HepG2 (cell line): ENCODE measurements around the gene CDX1. TPM values are rescaled to one million over a fixed set of nuclear protein-coding genes. Genes with fewer than 3 reads are reported as not detected.

ENCODE experiments used
- ATAC-seq: fragments of 200-7000 bp; cut with Tn5 transposase; 3 replicates; pipeline ENCODE4 v1.9.1; 2020; ENCODE audit warnings: mild to moderate bottlenecking, moderate library complexity
- BruUV-seq: library from RNA; stranded (reverse); fragments of 400-500 nt; replicated peaks from 2 replicates; lab custom pipeline; 2021; lab: Mats Ljungman, UMichigan
- CTCF ChIA-PET: fragments of 300-600 bp; formaldehyde crosslinking; extraction: SDS; loops from one replicate; lab custom pipeline; 2021; ENCODE audit warnings: low total read pairs, inconsistent platforms, low intra/inter-chr PET ratio; lab: Yijun Ruan, JAX
- POLR2A ChIA-PET: fragments of 350-600 bp; sonication (Branson Sonifier 250); formaldehyde crosslinking; loops from one replicate; lab custom pipeline; 2020; ENCODE audit warnings: antibody characterized with exemption, inconsistent platforms; lab: Yijun Ruan, JAX
- DNase-seq: peaks from one replicate; pipeline ENCODE4 v3.0.0-alpha.2; 2015; ENCODE audit warnings: low spot score
- FAIRE-seq: peaks from 3 replicates; lab custom pipeline; 2011; peaks lifted over from hg19 to GRCh38; lab: Jason Lieb, UNC
- H2AFZ ChIP-seq: one replicate; pipeline ENCODE4 v1.6.1; 2011; ENCODE audit warnings: low read length, inconsistent platforms
- H3K27ac ChIP-seq: fragments of 300-600 bp; 3 replicates; pipeline ENCODE4 v1.8.0; 2011; ENCODE audit warnings: mixed run types, mild to moderate bottlenecking, mixed read lengths, low read length, inconsistent platforms; ENCODE audit not compliant: insufficient read depth; ENCODE audit errors: extremely low read length
- H3K27me3 ChIP-seq, 2 experiments: fragments of 200-600 bp in 1 of 2; 2 replicates in 1 of 2; 3 replicates in 1 of 2; pipeline versions ENCODE4 v1.6.0 to v1.8.0; 2011; ENCODE audit warnings: low read length in 2 of 2, mild to moderate bottlenecking in 2 of 2, moderate library complexity in 2 of 2, inconsistent platforms in 1 of 2; ENCODE audit not compliant: insufficient read depth in 2 of 2, control insufficient read depth in 1 of 2
- H3K36me3 ChIP-seq, 2 experiments: fragments of 200-600 bp in 1 of 2; replicated peaks in 1 of 2; 2 replicates in 1 of 2; 3 replicates in 1 of 2; pipeline versions ENCODE4 v1.5.1 to v1.8.0; 2011; ENCODE audit warnings: low read length in 2 of 2, inconsistent platforms in 1 of 2; ENCODE audit not compliant: insufficient read depth in 2 of 2, control insufficient read depth in 1 of 2
- H3K4me1 ChIP-seq: 2 replicates; pipeline ENCODE4 v1.5.1; 2012; ENCODE audit warnings: low read length, inconsistent platforms; ENCODE audit not compliant: insufficient read depth
- H3K4me2 ChIP-seq: 2 replicates; pipeline ENCODE4 v1.6.0; 2011; ENCODE audit warnings: low read depth, low read length, inconsistent platforms
- H3K4me3 ChIP-seq, 3 experiments: fragments of 200-600 bp in 1 of 3; sonication (generic), shearing (Covaris generic) in 1 of 3; replicated peaks in 1 of 3; 2 replicates each; pipeline ENCODE4 v1.5.1; 2011 to 2016; ENCODE audit warnings: low read length in 3 of 3, inconsistent platforms in 2 of 3, low read depth in 2 of 3, mild to moderate bottlenecking in 2 of 3, control low read depth in 1 of 3, mixed read lengths in 1 of 3; ENCODE audit not compliant: insufficient read depth in 1 of 3
- H3K79me2 ChIP-seq: one replicate; pipeline ENCODE4 v1.6.1; 2011; ENCODE audit warnings: low read length, inconsistent platforms; ENCODE audit not compliant: insufficient read depth
- H3K9ac ChIP-seq: 2 replicates; pipeline ENCODE4 v1.6.0; 2011; ENCODE audit warnings: mild to moderate bottlenecking, low read depth, low read length, inconsistent platforms; ENCODE audit not compliant: insufficient read depth
- H3K9me3 ChIP-seq: 2 replicates; pipeline ENCODE4 v1.5.1; 2012; ENCODE audit warnings: mild to moderate bottlenecking, low read length
- H4K20me1 ChIP-seq: 2 replicates; pipeline ENCODE4 v1.6.0; 2011; ENCODE audit warnings: inconsistent platforms, mild to moderate bottlenecking, low read length, moderate library complexity; ENCODE audit not compliant: insufficient read depth
- ARNTL ChIP-seq: sonication (generic); formaldehyde crosslinking; IDR thresholded peaks from 2 replicates; pipeline ENCODE4 v1.4.0; 2020; ENCODE audit warnings: mild to moderate bottlenecking, missing genetic modification reagents
- JARID2 ChIP-seq: sonication (generic); formaldehyde crosslinking; IDR thresholded peaks from 2 replicates; pipeline ENCODE4 v1.8.1; 2023; ENCODE audit warnings: missing genetic modification reagents, inconsistent platforms; ENCODE audit not compliant: insufficient replicate concordance
- MATR3 ChIP-seq: sonication (generic); formaldehyde crosslinking; IDR thresholded peaks from 2 replicates; pipeline ENCODE4 v1.4.0; 2020; ENCODE audit warnings: missing genetic modification reagents
- NFE2L1 ChIP-seq: sonication (generic); formaldehyde crosslinking; IDR thresholded peaks from 2 replicates; pipeline ENCODE4 v1.4.0; 2020; ENCODE audit warnings: missing genetic modification reagents, mild to moderate bottlenecking, borderline replicate concordance
- SRSF9 ChIP-seq: fragments of 200-400 bp; formaldehyde crosslinking; IDR thresholded peaks from 2 replicates; pipeline ENCODE4 v1.6.1; 2018; ENCODE audit warnings: borderline replicate concordance, mild to moderate bottlenecking, low read depth, low read length; ENCODE audit not compliant: insufficient read depth, poor library complexity, severe bottlenecking
- TBP ChIP-seq: sonication (generic); formaldehyde crosslinking; IDR thresholded peaks from 2 replicates; pipeline ENCODE4 v1.5.0; 2020; ENCODE audit warnings: missing genetic modification reagents
- XRCC5 ChIP-seq: fragments of 200-400 bp; formaldehyde crosslinking; optimal IDR thresholded peaks from 2 replicates; pipeline ENCODE3; 2017; ENCODE audit warnings: mild to moderate bottlenecking, low read length
- ZFP37 ChIP-seq: sonication (generic); formaldehyde crosslinking; IDR thresholded peaks from 2 replicates; pipeline ENCODE4 v1.4.0; 2020; ENCODE audit warnings: missing genetic modification reagents, borderline replicate concordance
- ZNF20 ChIP-seq: sonication (generic); formaldehyde crosslinking; IDR thresholded peaks from 2 replicates; pipeline ENCODE4 v1.4.0; 2020; ENCODE audit warnings: mild to moderate bottlenecking, moderate library complexity, missing genetic modification reagents
- ZNF367 ChIP-seq: sonication (generic); formaldehyde crosslinking; IDR thresholded peaks from 2 replicates; pipeline ENCODE4 v1.4.0; 2020; ENCODE audit warnings: missing genetic modification reagents, borderline replicate concordance
- ZNF407 ChIP-seq: sonication (generic); formaldehyde crosslinking; IDR thresholded peaks from one replicate; pipeline ENCODE4 v1.5.1; 2020; ENCODE audit warnings: mild to moderate bottlenecking, missing genetic modification reagents; ENCODE audit errors: not compliant biosample characterization
- ZNF558 ChIP-seq: sonication (generic); formaldehyde crosslinking; IDR thresholded peaks from 2 replicates; pipeline ENCODE4 v1.9.0; 2022; ENCODE audit warnings: mild to moderate bottlenecking, missing genetic modification reagents, borderline replicate concordance
- ZNF737 ChIP-seq: sonication (generic); formaldehyde crosslinking; IDR thresholded peaks from 2 replicates; pipeline ENCODE4 v1.5.0; 2020; ENCODE audit warnings: missing genetic modification reagents, mild to moderate bottlenecking, borderline replicate concordance
- WGBS: methylation state at CpG from one replicate; pipeline ENCODE4 v1.1.6; 2017; ENCODE audit warnings: low lambda C conversion rate; 5-methylcytosine and 5-hydroxymethylcytosine counted together
- in situ Hi-C: cut with HindIII; loops from 2 replicates; pipeline ENCODE4 v1.10.0; 2017; ENCODE audit warnings: low pct_unique_long_range_greater_than_20kb; ENCODE audit not compliant: extremely low pct_ligation_motif_present
- intact Hi-C: fragments of 100-400 bp; cut with micrococcal nuclease; formaldehyde crosslinking; loops from one replicate; pipeline ENCODE4 v1.10.0; 2022; ENCODE audit not compliant: unreplicated experiment
- polyA plus RNA-seq, 8 experiments: library from polyadenylated mRNA; depleted of rRNA in 3 of 8; stranded (reverse) in 7 of 8; unstranded in 1 of 8; fragments of >200 nt; fragmentation: Illumina TruSeq in 4 of 8; extraction: Trizol in 4 of 8; gene quantifications; 2 replicates each; pipeline versions ENCODE4 v1.2.1 to v1.2.3, GENCODE V29; 2011 to 2016; ENCODE audit warnings: low read depth in 4 of 8, missing spikeins in 1 of 8, mixed read lengths in 1 of 8; ENCODE audit not compliant: insufficient read depth in 1 of 8
- total RNA-seq, 5 experiments: library from RNA; depleted of rRNA; stranded (reverse); fragments of >200 nt; fragmentation: Illumina TruSeq; extraction: Trizol; gene quantifications; 2 replicates each; pipeline ENCODE4 v1.2.3, GENCODE V29; 2016; ENCODE audit warnings: low read depth in 1 of 5
- TF ChIP-seq, protein P1 (sequence below): sonication (generic); formaldehyde crosslinking; IDR thresholded peaks from 2 replicates; pipeline ENCODE4 v1.9.0; 2022; ENCODE audit warnings: low read depth, missing genetic modification reagents

Gene CDX1
- total and polyA plus RNA-seq, 2 of the 13 experiments (the other 11 are each of a cell fraction or from before 2014, with no cell fraction given) = not detected

- Histone ChIP-seq H3K79me2 (no peaks in the 10 kb centered on the region), H4K20me1 (no peaks in the 10 kb centered on the region), H3K4me1 (peaks cover 36% of the 10 kb centered on the region), H3K27me3 (peaks cover 4 to 13% of the 10 kb centered on the region in 2 experiments; a peak in 4 of 5 replicates), H3K36me3 (no peaks in the 10 kb centered on the region), H3K4me3 (no peak overlapping the region), H3K27ac (no peak overlapping the region), H3K9ac (no peak overlapping the region), H3K9me3 (no peaks in the 10 kb centered on the region), H2AFZ (no peak overlapping the region), H3K4me2 (no peak overlapping the region)
- ChIA-PET CTCF (no interaction called here), POLR2A (no interaction called here)
- no peak for TF ChIP-seq XRCC5
- TF ChIP-seq, protein P1, sequence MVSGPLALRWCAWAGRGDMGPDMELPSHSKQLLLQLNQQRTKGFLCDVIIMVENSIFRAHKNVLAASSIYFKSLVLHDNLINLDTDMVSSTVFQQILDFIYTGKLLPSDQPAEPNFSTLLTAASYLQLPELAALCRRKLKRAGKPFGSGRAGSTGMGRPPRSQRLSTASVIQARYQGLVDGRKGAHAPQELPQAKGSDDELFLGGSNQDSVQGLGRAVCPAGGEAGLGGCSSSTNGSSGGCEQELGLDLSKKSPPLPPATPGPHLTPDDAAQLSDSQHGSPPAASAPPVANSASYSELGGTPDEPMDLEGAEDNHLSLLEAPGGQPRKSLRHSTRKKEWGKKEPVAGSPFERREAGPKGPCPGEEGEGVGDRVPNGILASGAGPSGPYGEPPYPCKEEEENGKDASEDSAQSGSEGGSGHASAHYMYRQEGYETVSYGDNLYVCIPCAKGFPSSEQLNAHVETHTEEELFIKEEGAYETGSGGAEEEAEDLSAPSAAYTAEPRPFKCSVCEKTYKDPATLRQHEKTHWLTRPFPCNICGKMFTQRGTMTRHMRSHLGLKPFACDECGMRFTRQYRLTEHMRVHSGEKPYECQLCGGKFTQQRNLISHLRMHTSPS (CRISPR knock-in tag) = no peak
- no peak for TF ChIP-seq MATR3
- TF ChIP-seq ZFP37 = no peak
- TF ChIP-seq ZNF20 (CRISPR knock-in tag) = no peak
- TF ChIP-seq JARID2 (CRISPR knock-in tag) = no peak
- no peak for TF ChIP-seq ZNF558 (CRISPR knock-in tag)
- no peak for TF ChIP-seq SRSF9
- no peak for TF ChIP-seq ZNF407
- no peak for TF ChIP-seq NFE2L1 (CRISPR knock-in tag)
- no peak for TF ChIP-seq TBP
- TF ChIP-seq ZNF367 = no peak
- no peak for TF ChIP-seq ARNTL (CRISPR knock-in tag)
- no peak for TF ChIP-seq ZNF737 (CRISPR knock-in tag)
- DNase-seq (no peak), ATAC-seq (no peak), FAIRE-seq (no peak)
- intact Hi-C loops (no loop called here), in situ Hi-C loops (no loop called here)
- WGBS = 53% methylated on average over 8 of the region's 9 CpGs
- no TSS peak for BruUV-seq
These were observed 15.4 kb downstream of the CDX1 start for GRCh38 chr5:150181766-150182545.
